NAMALWA (cell line): ENCODE results near the gene TTC28.
"Not testable (repeated sequence)": the region's sequence is repeated elsewhere in the genome, so short reads cannot be mapped to it uniquely, and the experiment has no call there.

Experiments
- DNase-seq: peaks from one replicate; pipeline ENCODE4 v3.0.0-alpha.2; 2015; ENCODE audit warnings: low spot score

The TTC28 gene

DNA sequence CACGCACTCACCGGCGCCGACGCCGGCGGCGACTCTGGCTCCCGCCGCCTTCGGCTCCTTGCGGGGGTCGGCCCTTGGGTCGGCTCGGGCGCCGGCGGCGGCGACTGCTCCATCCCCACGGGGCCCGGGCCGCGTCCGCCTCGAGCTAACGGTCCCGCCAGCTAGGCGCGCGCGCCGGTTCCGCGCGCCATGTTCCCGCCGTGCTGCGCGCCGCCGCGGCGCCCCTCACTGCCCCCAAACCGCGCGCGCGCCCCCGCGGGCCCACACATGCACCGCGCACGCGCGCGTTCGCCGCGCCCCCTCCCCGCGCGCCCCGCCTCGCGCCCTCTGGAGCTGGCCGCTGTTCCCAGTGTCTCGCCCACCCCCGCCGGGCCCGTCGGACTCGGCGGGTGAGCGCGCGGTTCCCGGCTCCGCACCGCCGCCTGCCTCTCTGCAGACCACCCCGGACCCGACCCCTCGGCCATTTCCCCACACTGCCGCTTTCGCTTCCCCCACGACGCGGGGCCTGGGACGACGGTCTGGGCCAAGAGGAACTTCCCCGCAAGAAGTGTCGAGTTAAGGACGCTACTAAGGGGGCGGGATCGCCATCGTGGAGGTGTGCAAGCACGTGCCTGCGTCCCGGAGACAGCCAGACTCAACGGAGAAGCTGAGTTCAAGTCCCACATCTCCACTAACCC, at the start of gene TTC28:
TSS of gene TTC28 (minus strand) at position 230 of the 677 bp plus-strand sequence. CDS start at position 113, 117 bp downstream.
- DNase-seq, result not testable (repeated sequence)

DNA sequence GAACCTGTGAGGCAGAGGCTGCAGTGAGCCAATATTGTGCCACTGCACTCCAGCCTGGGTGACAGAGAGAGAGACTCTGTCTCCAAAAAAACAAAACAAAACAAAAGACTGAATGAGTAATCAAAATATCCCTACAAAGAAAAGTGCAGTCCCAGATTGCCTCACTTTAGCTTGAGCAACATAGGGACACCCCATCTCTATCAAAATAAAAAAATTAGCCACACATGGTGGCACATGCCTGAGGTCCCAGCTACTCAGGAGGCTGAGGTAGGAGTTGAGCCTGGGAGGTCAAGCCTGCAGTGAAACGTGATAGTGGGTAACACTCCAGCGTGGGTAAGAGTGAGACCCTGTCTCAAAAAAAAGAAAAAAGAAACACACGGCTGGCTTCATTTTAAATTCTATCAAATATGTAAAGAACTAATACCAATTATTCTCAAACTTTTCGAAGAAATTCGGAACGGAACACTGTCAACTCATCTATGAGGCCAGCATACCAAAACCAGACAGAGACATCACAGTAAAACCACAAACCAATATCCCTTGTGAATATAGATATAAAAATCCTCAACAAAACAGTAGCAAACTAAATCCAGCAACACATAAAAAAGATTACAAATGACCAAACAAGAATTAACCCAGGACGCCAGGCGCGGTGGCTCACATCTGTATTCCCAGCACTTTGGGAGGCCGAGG, 49.1 kb upstream of the TTC28 start:
- no peak for DNase-seq

DNA sequence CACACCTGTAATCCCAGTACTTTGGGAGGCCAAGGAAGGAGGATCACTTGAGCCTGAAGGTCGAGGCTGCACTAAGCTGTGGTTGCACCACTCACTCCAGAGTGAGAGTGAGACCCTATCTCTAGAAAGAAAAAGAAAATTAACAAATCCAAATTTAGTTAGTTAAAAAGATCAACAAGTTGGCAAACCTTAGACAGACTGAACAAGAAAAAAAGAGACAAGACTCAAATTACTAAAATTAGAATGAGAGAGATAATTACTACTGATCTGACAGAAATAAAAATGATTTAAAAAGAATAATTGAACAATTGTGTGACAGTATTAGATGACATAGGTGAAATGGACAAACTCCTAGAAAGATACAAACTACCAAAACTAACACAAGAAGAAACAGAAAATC, 48.4 kb upstream of the TTC28 start:
- DNase-seq, result no peak

DNA sequence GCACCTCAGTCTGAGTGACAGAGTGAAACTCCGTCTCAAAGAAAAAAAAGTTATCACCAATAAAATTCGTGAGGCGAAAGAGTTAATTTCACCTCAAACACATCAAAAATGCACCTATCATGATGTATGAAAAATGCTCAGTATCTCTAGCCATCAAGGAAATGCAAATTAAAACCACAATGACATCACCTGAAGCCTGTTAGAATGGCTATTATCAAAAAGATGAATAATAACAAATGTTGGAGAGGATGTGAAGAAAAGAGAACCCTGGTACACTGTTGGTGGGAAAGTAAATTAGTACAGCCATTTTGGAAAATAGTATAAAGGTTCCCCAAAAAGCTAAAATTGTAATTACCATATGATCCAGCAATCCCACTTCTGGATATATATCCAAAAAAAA, 38.4 kb upstream of the TTC28 start:
- peak; percentile 13 for DNase-seq

DNA sequence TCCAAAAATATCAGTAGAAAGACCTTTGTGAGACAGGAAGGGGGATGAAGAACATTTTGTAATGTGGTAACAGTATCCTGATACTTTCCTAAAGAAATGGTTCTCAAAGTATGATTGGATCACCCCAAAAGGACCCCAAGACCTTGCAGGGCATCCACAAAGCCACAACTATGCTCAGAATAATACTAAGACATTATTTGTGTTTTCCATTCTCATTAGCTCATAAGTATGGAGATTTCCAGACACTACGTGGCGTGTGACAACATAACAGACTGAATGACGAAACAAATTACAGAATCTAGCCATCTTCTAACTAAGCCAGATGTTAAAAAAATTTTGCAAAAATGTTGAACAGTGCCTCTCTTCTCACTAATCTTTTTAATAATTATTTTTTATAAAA, 37.0 kb upstream of the TTC28 start:
- no peak for DNase-seq

DNA sequence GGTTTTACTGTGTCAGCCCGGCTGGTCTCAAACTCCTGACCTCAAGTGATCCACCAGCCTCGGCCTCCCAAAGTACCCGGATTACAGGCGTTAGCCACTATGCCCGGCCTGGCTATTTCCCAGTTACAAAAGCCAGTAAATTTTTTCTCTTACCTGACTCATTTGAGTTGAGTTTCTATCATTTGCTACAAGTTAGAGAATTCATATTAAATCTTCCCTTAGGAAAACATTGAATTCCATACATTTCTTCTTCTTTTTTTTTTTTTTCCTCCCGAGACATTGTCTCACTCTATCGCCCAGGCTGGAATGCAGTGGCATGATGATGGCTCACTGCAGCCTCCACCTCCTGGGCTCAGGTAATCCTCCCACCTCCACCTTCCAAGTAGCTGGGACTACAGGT, 36.0 kb upstream of the TTC28 start:
- no peak for DNase-seq

DNA sequence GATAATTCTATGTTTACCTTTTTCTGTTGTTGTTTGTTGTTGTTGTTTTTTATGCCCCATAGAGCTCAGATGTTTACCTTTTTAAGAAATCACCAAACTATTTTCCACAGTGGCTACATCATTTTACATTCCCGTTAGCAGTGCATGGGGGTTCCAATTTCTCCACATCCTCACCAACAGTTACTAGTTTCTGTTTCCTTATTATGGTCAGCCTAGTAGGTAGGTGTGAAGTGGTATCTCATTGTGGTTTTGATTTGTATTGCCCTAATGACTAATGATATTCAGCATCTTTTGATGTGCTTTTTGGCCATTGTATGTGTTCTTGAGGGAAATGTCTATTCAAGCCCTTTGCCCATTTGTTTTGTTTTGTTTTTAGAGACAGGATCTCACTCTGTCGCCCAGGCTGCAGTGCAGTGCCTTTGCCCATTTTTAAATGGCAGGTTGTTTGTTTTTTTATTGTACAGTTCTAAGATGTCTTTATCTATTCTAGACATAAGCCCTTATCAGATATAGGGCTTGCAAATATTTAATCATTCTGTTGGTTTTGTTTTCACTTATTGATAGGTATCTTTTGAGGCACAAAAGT, 34.5 kb upstream of the TTC28 start:
- DNase-seq, result no peak

DNA sequence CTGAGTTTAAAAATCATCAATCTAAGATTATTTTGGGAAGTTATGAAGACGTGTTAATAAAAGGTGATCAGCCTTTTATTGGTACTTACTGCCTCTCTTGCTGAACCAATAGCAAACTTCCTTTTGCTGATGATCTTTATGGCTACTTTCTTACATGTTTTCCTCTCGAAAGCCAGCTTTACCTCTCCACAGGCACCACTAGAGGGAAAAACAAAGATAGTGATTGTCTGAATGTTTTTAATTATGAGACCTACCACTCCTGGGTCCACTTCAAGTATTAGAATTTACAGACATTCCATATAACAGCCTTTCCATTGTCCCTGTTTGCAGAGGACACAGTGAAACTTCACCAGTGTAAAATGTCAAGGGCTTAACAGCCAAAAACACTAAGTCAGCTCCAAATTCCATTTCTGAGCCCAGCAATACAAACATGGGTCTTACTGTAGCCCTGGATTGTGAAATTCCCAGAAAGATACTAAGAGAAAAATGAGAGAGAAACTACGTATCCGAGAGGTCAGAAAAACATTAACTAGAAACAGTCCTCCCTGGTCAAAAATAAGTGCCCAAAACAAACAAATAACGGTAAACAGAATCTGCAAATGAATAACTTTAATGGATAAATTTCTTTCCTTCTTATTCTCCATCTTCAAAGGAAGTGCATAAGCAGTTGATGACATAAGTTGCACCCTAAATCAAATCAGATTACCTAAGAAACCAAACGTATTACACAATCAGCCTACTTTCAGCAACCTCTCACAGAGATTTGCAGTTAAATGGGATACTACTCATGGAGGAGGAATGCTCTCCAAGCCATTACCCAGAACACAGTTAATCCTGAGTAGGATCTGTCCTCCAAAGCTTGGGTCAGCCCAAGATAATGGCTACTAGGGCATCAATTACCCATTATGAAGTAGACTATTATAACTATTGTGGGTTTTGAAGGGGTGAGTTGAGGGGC, 32.5 kb upstream of the TTC28 start:
- DNase-seq, result no peak

DNA sequence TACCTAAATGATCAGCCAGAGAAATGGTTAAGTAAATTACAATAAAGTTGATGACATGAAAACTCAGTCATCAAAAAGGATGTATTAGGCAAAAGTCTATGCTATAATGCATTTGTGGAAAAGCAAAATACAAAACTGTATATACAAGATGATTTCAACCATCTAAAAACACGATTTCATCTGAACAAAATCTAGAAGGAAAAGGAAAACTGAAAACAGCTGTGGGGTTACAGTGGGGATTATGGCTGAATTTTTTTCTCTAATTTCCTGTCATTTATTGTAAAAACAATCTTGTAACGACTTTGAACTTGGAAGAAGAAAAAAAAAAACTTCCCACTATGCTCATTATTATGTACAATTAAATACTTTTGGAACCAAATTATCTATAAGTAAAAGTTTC, 31.7 kb upstream of the TTC28 start:
- no peak for DNase-seq

DNA sequence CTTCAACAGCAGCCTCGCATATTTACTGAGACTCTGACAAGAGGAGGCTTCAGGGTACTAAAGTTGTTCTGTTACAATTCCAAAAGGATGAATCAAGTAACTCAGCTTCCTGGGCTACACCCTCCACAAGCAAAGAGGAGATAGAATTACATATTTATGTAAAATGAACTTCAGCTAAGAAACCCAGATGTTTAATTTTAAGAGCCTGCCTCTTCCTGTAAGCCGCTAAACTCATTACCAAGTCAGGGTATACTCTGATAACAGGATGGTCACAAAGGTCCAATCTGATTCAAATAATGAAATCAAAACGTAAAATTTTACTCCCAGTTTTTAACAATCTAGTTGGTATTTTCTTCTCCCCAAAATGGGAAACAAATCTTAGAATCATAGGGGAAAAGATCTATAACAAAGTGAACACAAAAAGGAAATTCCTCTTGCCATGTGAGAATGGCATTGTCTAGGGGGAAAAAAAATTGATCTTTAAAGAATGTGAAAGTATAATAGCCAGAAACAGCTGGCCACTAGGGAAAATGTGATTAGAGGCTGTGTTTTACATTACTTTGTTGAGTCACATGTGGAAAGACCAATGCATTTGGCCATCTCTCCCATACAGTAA, 31.0 kb upstream of the TTC28 start:
- no peak for DNase-seq

DNA sequence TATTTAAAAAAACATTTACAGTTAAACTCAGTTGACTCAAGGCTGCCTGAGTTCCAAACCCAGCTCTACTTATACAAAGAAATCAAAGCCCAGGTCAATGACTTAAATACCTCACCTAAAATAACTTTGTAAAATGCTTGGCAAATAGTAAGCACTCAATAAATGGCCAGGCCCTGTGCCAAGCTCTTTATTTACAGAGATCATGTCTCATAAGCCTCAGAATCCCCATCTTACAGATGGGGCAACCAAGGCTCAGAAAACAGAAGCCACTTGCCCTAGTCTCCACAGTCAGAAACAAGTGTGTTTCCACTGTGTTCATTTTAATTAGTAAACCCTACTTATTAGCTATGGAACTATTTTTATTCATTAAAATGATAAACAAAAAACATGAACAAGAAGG, 30.5 kb upstream of the TTC28 start:
- no peak for DNase-seq

DNA sequence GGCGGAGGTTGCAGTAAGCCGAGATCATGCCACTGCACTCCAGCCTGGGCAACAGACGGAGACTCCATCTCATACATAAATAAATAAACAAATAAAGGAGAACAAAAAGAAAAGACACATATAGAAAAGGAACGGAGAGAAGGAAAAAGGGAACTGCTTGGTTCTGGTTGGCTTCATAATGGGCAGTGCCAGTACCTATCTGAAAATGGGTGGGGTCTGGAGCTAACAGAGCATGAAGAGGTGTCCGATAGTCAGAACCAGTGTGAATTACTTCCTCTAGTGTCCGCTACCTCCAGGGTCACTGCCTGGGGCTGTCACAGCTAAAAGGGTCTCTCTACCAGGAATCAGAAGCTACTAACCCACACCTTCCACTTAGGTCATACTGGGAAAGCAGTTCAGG, 27.2 kb upstream of the TTC28 start:
- DNase-seq, result peak; percentile 37

DNA sequence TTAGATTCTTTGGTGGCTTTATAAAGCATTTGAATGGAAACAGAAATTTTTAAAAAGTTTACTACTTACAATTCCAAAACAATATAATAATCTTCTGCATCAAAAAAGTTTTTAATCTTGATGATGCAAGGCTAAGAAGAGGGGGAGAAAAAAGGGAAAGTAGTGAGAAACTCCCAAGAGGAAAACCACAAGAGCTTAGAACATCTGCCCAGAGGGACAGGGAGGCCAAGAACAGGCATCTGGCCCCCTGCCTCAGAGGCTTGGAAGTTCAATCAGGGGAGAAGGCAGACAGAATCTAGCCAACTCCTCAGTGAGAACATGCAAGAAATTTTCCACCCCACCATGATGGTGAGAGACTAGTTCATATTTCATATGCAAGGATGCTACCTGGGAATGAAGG, 23.8 kb upstream of the TTC28 start:
- peak; percentile 28 for DNase-seq

DNA sequence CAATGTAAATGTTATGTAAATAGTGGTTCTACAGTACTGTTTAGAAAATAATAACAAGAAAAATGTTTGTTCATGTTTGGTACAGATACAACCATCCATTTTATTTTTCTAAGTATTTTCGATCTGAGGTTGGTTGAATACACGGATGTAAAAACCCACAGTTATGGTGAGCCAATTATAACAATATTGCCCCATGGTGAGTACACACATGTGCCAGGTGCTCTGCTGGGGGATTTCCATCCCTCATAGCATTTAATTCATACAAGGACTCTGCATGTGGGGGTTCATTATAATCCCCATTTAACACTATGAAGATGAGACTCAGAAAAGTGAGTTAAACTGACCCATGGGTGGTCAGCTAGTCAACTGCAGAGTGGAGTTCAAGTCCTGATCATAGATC, 23.3 kb upstream of the TTC28 start:
- peak; percentile 65 for DNase-seq

DNA sequence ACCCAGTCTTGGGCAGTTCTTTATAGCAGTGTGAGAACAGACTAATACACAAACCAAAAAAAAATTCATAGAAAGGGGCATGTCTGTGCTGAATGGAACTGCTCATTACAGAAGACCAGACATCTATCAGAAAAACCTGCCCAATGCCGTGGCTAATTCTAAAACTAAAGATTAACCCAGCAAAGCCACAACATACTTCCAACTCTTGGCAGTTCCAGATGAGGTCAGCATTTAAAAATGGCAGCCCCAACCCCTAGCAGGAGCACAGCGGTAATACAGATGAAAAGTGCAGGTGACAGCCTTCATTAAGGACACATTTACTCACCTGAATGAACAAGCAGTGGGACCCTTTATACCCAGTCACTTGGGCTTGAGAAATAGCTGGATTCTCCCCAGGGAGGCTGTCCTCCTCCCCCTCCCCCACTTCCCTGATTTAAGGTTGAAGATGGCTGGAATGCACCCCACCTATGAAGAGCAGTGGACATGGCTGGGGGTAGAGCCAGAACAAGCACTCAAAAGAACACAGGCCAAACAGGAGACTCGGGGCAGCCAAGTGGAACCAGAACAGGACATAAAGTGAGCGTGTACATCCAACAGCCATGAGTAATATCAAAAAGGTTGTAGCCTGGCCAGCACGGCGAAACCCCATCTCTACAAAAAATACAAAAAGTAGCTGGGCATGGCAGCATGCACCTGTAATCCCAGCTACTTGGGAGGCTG, 13.6 kb upstream of the TTC28 start:
- not testable (repeated sequence) for DNase-seq

DNA sequence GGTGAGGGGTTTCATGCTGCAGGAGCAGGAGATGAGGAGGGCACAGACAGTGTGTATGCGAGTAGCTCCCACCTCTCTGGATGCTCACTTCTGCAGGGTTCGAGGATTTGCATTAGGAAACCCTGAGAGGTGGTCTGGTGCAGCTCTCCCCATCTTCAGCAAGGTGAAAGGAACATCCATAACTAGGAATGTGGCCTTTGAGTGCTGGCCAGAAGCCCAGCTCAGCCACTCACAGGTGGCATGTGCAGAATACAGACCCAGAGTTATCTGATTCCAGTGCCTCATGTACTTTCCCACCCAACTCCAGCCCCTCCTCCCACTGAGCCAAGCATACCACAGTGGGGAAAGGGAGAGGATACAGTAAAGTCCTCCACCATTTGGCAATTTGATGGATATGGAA, 10.2 kb upstream of the TTC28 start:
- DNase-seq, result not testable (repeated sequence)

DNA sequence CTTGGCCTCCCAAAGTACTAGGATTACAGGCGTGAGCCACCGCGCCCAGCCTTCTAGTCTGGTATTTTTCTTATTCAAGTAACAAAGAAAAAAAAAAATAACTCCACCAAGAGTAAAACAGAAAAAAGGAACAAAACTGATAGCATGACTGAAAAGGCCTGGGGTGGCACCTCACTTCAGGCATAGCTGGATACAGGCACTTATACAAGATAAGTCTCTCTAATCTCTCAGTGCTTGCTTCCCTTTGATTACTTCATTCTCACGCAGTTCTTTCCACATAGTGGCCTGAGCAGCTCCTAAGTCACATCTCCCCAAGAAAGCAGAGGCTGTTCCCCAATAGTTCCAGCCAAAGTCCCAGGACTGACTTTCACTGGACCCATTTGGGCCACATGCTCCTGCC, 3.3 kb upstream of the TTC28 start:
- not testable (repeated sequence) for DNase-seq

DNA sequence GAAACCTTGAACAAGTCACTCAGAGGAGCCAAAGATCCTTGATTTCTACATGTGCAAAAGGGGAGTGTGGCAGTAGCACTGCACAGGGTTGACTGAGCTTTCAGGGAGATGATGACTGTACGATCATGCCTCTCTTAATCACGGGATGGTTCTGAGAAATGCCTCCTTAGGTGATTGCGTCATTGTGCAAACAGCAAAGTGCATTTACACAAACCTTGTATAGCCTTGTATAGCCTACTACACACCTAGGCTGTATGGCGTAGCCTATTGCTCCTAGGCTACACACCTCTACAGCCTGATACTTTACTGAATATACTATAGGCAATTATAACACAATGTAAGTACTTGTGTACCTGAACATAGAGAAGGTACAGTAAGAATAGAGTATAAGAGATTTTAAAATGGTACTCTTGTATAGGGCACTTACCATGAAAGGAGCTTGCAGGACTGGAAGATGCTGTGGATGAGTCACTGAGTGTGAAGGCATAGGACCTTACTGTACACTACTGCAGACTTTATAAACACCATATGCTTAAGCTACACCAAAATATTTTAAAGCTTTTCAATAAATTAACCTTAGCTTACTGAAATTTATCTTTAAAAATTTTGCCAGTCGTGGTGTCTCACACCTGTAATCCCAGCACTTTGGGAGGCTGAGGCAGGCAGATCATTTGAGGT, 1.3 kb upstream of the TTC28 start:
- DNase-seq, result not testable (repeated sequence)

DNA sequence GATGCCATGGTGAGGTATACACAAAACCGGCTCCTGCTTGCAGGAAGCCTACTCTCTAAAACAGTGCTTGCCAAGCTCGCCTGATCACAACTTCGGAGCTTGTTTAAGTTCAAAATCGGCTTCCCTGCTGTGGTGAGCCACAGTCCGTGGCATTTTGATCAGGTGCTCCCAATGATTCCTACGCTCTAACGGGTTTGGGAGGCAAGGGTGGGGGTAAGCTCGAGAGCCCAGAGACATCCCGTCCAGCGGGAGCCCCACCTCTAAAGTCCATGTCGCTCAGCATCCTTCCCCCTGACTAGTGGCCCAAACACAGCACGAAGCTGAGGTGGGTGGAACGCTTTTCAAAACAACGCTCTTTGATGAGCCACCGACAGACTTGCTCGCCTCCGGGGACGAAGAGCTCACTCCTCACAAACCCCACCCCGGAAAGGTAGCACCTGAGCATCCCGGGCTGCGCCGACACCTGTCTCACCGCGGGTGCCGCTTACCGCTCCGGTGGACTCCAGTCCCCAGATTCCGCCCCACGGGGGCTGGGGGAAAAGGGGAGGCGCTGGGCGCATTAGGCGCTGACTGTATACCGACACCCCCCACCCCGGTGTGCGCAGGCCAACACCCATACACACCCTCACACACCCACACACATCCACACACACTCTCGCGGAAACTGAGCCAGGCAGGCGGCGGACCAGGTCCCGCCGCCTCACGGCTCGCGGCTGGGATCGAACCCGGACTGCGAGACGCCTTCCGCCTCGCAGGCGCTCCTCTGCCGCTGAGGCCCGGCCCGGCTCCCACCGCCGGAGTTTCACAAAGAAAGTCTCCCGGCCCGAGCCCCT, 646 bp downstream of the TTC28 start:
- not testable (repeated sequence) for DNase-seq

DNA sequence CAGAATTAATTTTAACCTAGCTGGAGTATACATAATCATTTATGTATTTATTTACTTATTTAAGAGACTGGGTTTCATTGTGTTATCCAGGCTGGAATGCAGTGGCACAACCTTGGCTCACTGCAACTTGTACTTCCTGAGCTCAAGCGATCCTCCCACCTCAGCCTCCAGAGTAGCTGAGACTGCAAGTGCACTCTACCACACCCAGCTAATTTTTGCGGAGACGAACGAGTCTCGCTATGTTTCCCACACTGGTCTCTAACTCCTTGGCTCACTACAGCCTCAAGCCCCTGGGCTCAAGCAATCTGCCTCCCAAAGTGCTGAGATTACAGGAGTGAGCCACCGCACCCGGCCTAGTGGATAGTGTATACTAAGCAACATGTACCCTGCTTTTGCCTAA, 1.5 kb downstream of the TTC28 start:
- DNase-seq, result not testable (repeated sequence)
